CD4-positive, alpha-beta T cell (primary cell): ENCODE data around the gene DPP9. TPM values are rescaled to one million over a fixed set of nuclear protein-coding genes. Genes with fewer than 3 reads are reported as not detected.

Experiments used
- ATAC-seq: fragments of 200-7000 bp; cut with Tn5 transposase; one replicate; pipeline ENCODE4 v1.10.0; 2022; ENCODE audit warnings: mild to moderate bottlenecking; ENCODE audit not compliant: poor library complexity
- CTCF ChIA-PET: fragments of 350-600 bp; sonication (Branson Sonifier 250); formaldehyde crosslinking; loops from one replicate; lab custom pipeline; 2021; ENCODE audit warnings: antibody characterized with exemption, inconsistent platforms; lab: Charles Lee
- POLR2A ChIA-PET: fragments of 350-600 bp; sonication (Branson Sonifier 250); formaldehyde crosslinking; loops from one replicate; lab custom pipeline; 2021; ENCODE audit warnings: antibody characterized with exemption, inconsistent platforms; lab: Charles Lee
- DNase-seq, 14 experiments: peaks; one replicate each; pipeline ENCODE4 v3.0.0-alpha.2; 2013 to 2020; ENCODE audit warnings: mixed read lengths in 2 of 14
- H3K27ac ChIP-seq, 2 donors: one replicate each; pipeline versions ENCODE4 v1.5.1 to v1.7.0; 2013; ENCODE audit warnings: low read length in 2 of 2, low read depth in 1 of 2, mild to moderate bottlenecking in 1 of 2
- H3K27me3 ChIP-seq, 2 experiments: 1 replicate in 1 of 2; 2 replicates in 1 of 2; pipeline versions ENCODE4 v1.6.1 to v1.7.0; 2013; ENCODE audit warnings: low read length in 2 of 2, control low read depth in 1 of 2, mild to moderate bottlenecking in 1 of 2, moderate library complexity in 1 of 2; ENCODE audit not compliant: insufficient read depth in 2 of 2, control insufficient read depth in 1 of 2
- H3K36me3 ChIP-seq: one replicate; pipeline ENCODE4 v1.6.1; 2013; ENCODE audit warnings: low read length, control low read depth; ENCODE audit not compliant: insufficient read depth
- H3K4me1 ChIP-seq: one replicate; pipeline ENCODE4 v1.6.1; 2013; ENCODE audit warnings: low read length, control low read depth; ENCODE audit not compliant: insufficient read depth
- H3K4me3 ChIP-seq: one replicate; pipeline ENCODE4 v1.5.1; 2013; ENCODE audit warnings: mild to moderate bottlenecking, low read length, moderate library complexity
- H3K9me3 ChIP-seq, 2 experiments: 1 replicate in 1 of 2; 2 replicates in 1 of 2; pipeline versions ENCODE4 v1.6.1 to v1.7.0; 2013; ENCODE audit warnings: low read length in 2 of 2, mild to moderate bottlenecking in 2 of 2, control low read depth in 1 of 2, moderate library complexity in 1 of 2; ENCODE audit not compliant: control insufficient read depth in 1 of 2, insufficient read depth in 1 of 2
- H3K27ac Mint-ChIP-seq: one replicate; pipeline ENCODE4 v1.8.0; 2020; ENCODE audit warnings: mixed read lengths
- H3K27me3 Mint-ChIP-seq: one replicate; pipeline ENCODE4 v1.8.0; 2021; ENCODE audit warnings: mixed read lengths
- H3K36me3 Mint-ChIP-seq: one replicate; pipeline ENCODE4 v1.8.0; 2021; ENCODE audit warnings: low read depth, mixed read lengths
- H3K4me1 Mint-ChIP-seq: one replicate; pipeline ENCODE4 v1.8.0; 2021; ENCODE audit warnings: low read depth, mixed read lengths
- H3K4me3 Mint-ChIP-seq: one replicate; pipeline ENCODE4 v1.8.0; 2020; ENCODE audit warnings: mild to moderate bottlenecking, mixed read lengths
- H3K9me3 Mint-ChIP-seq: one replicate; pipeline ENCODE4 v1.8.0; 2020; ENCODE audit warnings: mixed read lengths
- intact Hi-C, 2 experiments: fragments of 100-400 bp; cut with DNase I in 1 of 2; cut with micrococcal nuclease in 1 of 2; formaldehyde crosslinking; loops; one replicate each; pipeline versions ENCODE4 v1.15.1 to v1.9.0; 2023 to 2025; cut with DNase I, micrococcal nuclease
- total RNA-seq, 174 experiments: library from RNA in 2 of 174; stranded (reverse) in 2 of 174; gene quantifications; one replicate each; pipeline ENCODE4 v1.2.3 and lab custom pipeline; 2021 to 2026
- TF ChIP-seq, protein P1 (sequence below): fragments of 200-600 bp; IDR thresholded peaks from one replicate; pipeline ENCODE4 v1.8.0; 2022; ENCODE audit warnings: antibody characterized with exemption, mild to moderate bottlenecking

DPP9 gene
- total RNA-seq, 2 experiments from 2014 or later, result 67.9 to 72.8 TPM

DNA sequence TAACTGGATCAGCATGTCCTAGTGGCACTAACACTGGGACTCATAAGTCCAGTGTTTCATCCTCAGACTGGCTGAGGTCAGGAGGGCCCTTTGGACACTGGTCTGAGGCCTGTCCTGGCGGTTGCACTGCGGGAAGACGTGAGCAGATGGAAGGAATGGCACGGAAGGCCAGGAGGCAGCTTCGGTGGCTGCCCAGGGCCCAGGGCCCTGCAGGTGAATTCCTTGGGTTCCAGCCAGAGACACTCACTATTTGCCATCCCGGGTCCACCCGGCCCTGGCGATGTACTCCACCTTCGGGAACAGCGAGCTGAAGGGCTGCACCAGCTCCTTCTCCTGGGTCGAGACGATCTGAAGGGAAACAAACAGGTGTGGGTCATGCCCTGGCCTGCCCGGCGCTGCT, 26.3 kb downstream of the DPP9 start:
- H3K27me3 Mint-ChIP-seq, result no peaks in the 10 kb centered on the region
- H3K4me3 Mint-ChIP-seq, result no peak overlapping the region
- ChIA-PET POLR2A (no interaction called here), CTCF (no interaction called here)
- DNase-seq (no peak), ATAC-seq (no peak)
- no peak overlapping the region for H3K27ac ChIP-seq
- H3K9me3 Mint-ChIP-seq, result no peaks in the 10 kb centered on the region
- H3K27ac Mint-ChIP-seq, result no peak overlapping the region
- H3K27me3 ChIP-seq, result no peaks in the 10 kb centered on the region
- TF ChIP-seq, protein P1, sequence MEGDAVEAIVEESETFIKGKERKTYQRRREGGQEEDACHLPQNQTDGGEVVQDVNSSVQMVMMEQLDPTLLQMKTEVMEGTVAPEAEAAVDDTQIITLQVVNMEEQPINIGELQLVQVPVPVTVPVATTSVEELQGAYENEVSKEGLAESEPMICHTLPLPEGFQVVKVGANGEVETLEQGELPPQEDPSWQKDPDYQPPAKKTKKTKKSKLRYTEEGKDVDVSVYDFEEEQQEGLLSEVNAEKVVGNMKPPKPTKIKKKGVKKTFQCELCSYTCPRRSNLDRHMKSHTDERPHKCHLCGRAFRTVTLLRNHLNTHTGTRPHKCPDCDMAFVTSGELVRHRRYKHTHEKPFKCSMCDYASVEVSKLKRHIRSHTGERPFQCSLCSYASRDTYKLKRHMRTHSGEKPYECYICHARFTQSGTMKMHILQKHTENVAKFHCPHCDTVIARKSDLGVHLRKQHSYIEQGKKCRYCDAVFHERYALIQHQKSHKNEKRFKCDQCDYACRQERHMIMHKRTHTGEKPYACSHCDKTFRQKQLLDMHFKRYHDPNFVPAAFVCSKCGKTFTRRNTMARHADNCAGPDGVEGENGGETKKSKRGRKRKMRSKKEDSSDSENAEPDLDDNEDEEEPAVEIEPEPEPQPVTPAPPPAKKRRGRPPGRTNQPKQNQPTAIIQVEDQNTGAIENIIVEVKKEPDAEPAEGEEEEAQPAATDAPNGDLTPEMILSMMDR, result no peak
- no peaks in the 10 kb centered on the region for H3K4me1 ChIP-seq
- H3K9me3 ChIP-seq, result no peaks in the 10 kb centered on the region
- peaks cover 86% of the 10 kb centered on the region for H3K36me3 Mint-ChIP-seq
- no peak overlapping the region for H3K4me3 ChIP-seq
- H3K4me1 Mint-ChIP-seq, result no peaks in the 10 kb centered on the region
- intact Hi-C loops, result no loop called here
- peaks cover 90% of the 10 kb centered on the region for H3K36me3 ChIP-seq

DNA sequence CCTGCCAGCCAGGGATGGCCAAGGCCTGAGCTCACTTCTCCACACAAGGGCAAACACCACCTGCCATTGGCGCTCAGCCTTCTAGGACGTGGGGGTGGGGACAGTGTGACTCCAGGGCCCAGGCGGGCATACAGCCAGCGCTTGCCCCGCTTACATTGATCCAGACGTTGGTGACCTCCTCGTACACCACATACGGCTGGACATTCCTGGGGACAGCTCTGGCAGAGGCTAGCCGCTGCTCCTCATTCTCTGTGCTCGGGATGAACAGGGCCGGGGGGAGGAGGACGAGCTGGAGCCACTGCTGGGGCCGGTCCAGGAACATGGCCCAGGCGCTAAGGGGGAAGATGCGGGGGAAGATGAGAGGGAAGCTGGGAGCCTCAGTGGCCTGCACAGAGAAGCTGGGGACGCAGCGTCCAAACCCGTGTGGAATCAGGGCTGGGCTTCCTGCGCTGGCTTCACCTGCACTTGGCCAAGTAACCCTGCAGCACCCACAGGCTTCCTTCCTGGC, 28.4 kb downstream of the DPP9 start:
- Mint-ChIP-seq H3K27me3 (no peaks in the 10 kb centered on the region), H3K9me3 (no peaks in the 10 kb centered on the region), H3K4me1 (no peaks in the 10 kb centered on the region), H3K36me3 (peaks cover 80% of the 10 kb centered on the region), H3K27ac (no peak overlapping the region), H3K4me3 (no peak overlapping the region)
- no peak overlapping the region for H3K4me3 ChIP-seq
- no peak for ATAC-seq
- peaks cover 86% of the 10 kb centered on the region for H3K36me3 ChIP-seq
- H3K27me3 ChIP-seq, result no peaks in the 10 kb centered on the region
- intact Hi-C loops, result no loop called here
- no peak for DNase-seq
- POLR2A ChIA-PET, result no interaction called here
- CTCF ChIA-PET, result no interaction called here
- H3K4me1 ChIP-seq, result no peaks in the 10 kb centered on the region
- no peaks in the 10 kb centered on the region for H3K9me3 ChIP-seq
- TF ChIP-seq, protein P1, result no peak
- no peak overlapping the region for H3K27ac ChIP-seq

DNA sequence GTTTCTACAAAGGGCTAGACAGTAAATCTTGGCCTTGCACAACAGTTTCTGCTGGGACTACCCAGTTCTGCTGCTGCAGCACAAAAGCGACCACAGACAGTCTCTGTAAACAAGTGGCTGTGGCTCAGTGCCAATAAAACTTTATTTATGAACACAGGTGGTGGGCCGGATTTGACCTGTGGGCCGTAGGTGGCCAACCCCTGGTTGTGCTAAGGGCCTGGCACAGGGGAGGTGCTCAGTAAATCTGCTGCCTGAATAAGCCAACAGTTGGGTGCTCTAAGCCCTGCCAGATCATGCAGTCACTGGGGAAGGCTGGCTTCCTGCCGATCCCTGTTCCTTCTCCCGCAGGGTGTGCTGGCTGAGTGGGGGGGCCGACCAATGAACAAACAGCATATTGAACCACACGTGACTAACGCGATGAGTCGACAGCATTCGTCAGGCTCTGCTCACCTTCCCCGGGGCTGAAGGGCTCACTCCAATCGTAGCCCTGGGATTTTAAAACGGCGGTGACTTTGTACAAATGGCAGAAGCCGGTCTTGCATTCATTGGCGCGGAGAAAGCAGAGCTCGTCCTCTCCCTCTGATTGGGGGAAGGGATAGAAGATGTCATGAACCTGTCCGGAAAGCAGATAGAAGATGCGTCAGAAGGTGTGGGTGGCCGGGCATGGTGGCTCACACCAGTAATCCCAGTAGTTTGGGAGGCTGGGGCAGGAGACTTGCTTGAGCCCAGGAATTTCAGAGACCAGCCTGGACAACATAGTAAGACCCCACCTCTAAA, 29.2 kb downstream of the DPP9 start:
- ChIA-PET CTCF (no interaction called here), POLR2A (no interaction called here)
- H3K27ac Mint-ChIP-seq, result no peak overlapping the region
- H3K36me3 ChIP-seq, result peaks cover 86% of the 10 kb centered on the region
- H3K9me3 Mint-ChIP-seq, result no peaks in the 10 kb centered on the region
- H3K36me3 Mint-ChIP-seq, result peaks cover 79% of the 10 kb centered on the region
- H3K4me3 Mint-ChIP-seq, result no peak overlapping the region
- H3K27me3 ChIP-seq, result no peaks in the 10 kb centered on the region
- H3K4me1 Mint-ChIP-seq, result no peaks in the 10 kb centered on the region
- ATAC-seq (no peak), DNase-seq (no peak)
- TF ChIP-seq, protein P1, result no peak
- no peaks in the 10 kb centered on the region for H3K27me3 Mint-ChIP-seq
- intact Hi-C loops, result no loop called here
- H3K27ac ChIP-seq, result no peak overlapping the region
- H3K9me3 ChIP-seq, result no peaks in the 10 kb centered on the region
- no peaks in the 10 kb centered on the region for H3K4me1 ChIP-seq
- H3K4me3 ChIP-seq, result no peak overlapping the region
